Neural cell (in vitro differentiated cells): ENCODE measurements around the gene NFYC. TPM values are rescaled to one million over a fixed set of nuclear protein-coding genes. Genes with fewer than 3 reads are reported as not detected.

Experiments used
- H2AFZ ChIP-seq: fragments of 200-600, 300-800 bp; sonication (generic), shearing (Covaris generic); 2 replicates; pipeline ENCODE4 v1.6.0; 2014; ENCODE audit warnings: low read depth, mild to moderate bottlenecking, antibody characterized with exemption, low read length, moderate library complexity
- H3F3A ChIP-seq: fragments of 200-600 bp; shearing (Covaris generic); 2 replicates; pipeline ENCODE4 v1.6.1; 2016; ENCODE audit warnings: mild to moderate bottlenecking, moderate library complexity, mixed read lengths, antibody characterized with exemption, low read length; ENCODE audit not compliant: insufficient read depth, poor library complexity, severe bottlenecking
- H3K27ac ChIP-seq: fragments of 200-600, 300-800 bp; sonication (generic), shearing (Covaris generic); 2 replicates; pipeline ENCODE4 v1.5.1; 2014; ENCODE audit warnings: mild to moderate bottlenecking, low read length, moderate library complexity
- H3K27me3 ChIP-seq: fragments of 300-800, 200-600 bp; sonication (generic), shearing (Covaris generic); 2 replicates; pipeline ENCODE4 v1.6.0; 2014; ENCODE audit warnings: mild to moderate bottlenecking, low read depth, low read length, moderate library complexity; ENCODE audit not compliant: insufficient read depth
- H3K36me3 ChIP-seq: fragments of 300-800, 200-600 bp; sonication (generic), shearing (Covaris generic); 2 replicates; pipeline ENCODE4 v1.5.1; 2014; ENCODE audit warnings: mild to moderate bottlenecking, antibody characterized with exemption, low read length, moderate library complexity; ENCODE audit not compliant: insufficient read depth
- H3K4me2 ChIP-seq: fragments of 300-800, 200-600 bp; sonication (generic), shearing (Covaris generic); 2 replicates; pipeline ENCODE4 v1.6.0; 2014; ENCODE audit warnings: mild to moderate bottlenecking, low read length
- H3K4me3 ChIP-seq: fragments of 300-800, 200-600 bp; sonication (generic), shearing (Covaris generic); 2 replicates; pipeline ENCODE4 v1.5.1; 2014; ENCODE audit warnings: mild to moderate bottlenecking, low read length, moderate library complexity
- H3K79me2 ChIP-seq: fragments of 200-600 bp; shearing (Covaris generic); replicated peaks from 2 replicates; pipeline ENCODE4 v1.6.0; 2014; ENCODE audit warnings: mild to moderate bottlenecking, low read length, moderate library complexity; ENCODE audit not compliant: insufficient read depth
- H3K9ac ChIP-seq: fragments of 300-800, 200-600 bp; sonication (generic), shearing (Covaris generic); 2 replicates; pipeline ENCODE4 v1.6.1; 2016; ENCODE audit warnings: mild to moderate bottlenecking, low read length, mixed read lengths
- H3K9me2 ChIP-seq: fragments of 200-600 bp; shearing (Covaris generic); 2 replicates; pipeline ENCODE4 v1.6.1; 2016; ENCODE audit warnings: mild to moderate bottlenecking, low read length, mixed read lengths; ENCODE audit not compliant: insufficient read depth
- H3K9me3 ChIP-seq: fragments of 200-600, 300-800 bp; sonication (generic), shearing (Covaris generic); 2 replicates; pipeline ENCODE4 v1.6.1; 2016; ENCODE audit warnings: mild to moderate bottlenecking, mixed run types, low read length, moderate library complexity, mixed read lengths
- H4K20me1 ChIP-seq: fragments of 200-600 bp; shearing (Covaris generic); 2 replicates; pipeline ENCODE4 v1.6.1; 2016; ENCODE audit warnings: mild to moderate bottlenecking, mixed run types; ENCODE audit not compliant: insufficient read depth
- CTCF ChIP-seq: fragments of 450-650 bp; IDR thresholded peaks from 2 replicates; pipeline ENCODE4 v1.5.1; 2014; ENCODE audit warnings: antibody characterized with exemption, mild to moderate bottlenecking, moderate library complexity; ENCODE audit not compliant: poor library complexity, severe bottlenecking
- EP300 ChIP-seq: fragments of 450-650 bp; conservative IDR thresholded peaks from 2 replicates; pipeline ENCODE4 v1.6.1; 2014; ENCODE audit warnings: antibody characterized with exemption, mild to moderate bottlenecking, moderate library complexity; ENCODE audit not compliant: poor library complexity, severe bottlenecking
- EZH2 ChIP-seq: fragments of 200-600, 300-800 bp; shearing (Covaris generic), sonication (generic); IDR thresholded peaks from 2 replicates; pipeline ENCODE4 v1.6.1; 2014; ENCODE audit warnings: antibody characterized with exemption, low read length, borderline replicate concordance, mild to moderate bottlenecking; ENCODE audit not compliant: insufficient read depth, poor library complexity, severe bottlenecking
- MXI1 ChIP-seq: fragments of 450-650 bp; conservative IDR thresholded peaks from 2 replicates; pipeline ENCODE4 v1.6.1; 2014; ENCODE audit warnings: antibody characterized with exemption, mild to moderate bottlenecking; ENCODE audit not compliant: poor library complexity, severe bottlenecking
- POLR2AphosphoS5 ChIP-seq: IDR thresholded peaks from 2 replicates; pipeline ENCODE4 v1.6.1; 2012
- RAD21 ChIP-seq: fragments of 450-650 bp; conservative IDR thresholded peaks from 2 replicates; pipeline ENCODE4 v1.6.1; 2014; ENCODE audit warnings: antibody characterized with exemption, mild to moderate bottlenecking, moderate library complexity
- REST ChIP-seq: IDR thresholded peaks from 2 replicates; pipeline ENCODE4 v1.6.1; 2012; ENCODE audit warnings: borderline replicate concordance
- SMC3 ChIP-seq: fragments of 450-650 bp; conservative IDR thresholded peaks from 2 replicates; pipeline ENCODE4 v1.6.1; 2014; ENCODE audit warnings: antibody characterized with exemption, mild to moderate bottlenecking, moderate library complexity; ENCODE audit not compliant: poor library complexity
- TAF1 ChIP-seq: IDR thresholded peaks from 2 replicates; pipeline ENCODE4 v1.6.1; 2012; ENCODE audit warnings: low read depth
- polyA plus RNA-seq: library from polyadenylated mRNA; depleted of rRNA; stranded (reverse); fragments of >200 nt; gene quantifications from 2 replicates; pipeline ENCODE4 v1.2.3, GENCODE V29; 2014

Gene NFYC
- polyA plus RNA-seq, 1 donor from 2014 or later: 66.0 TPM

GRCh38 chr1:40808002-40808401 is 116.5 kb downstream of the NFYC start:
- no peaks in the 10 kb centered on the region for H3K27me3 ChIP-seq
- H3K9ac ChIP-seq: no peak overlapping the region
- no peaks in the 10 kb centered on the region for H3K79me2 ChIP-seq
- TF ChIP-seq TAF1: no peak
- no peak for TF ChIP-seq POLR2AphosphoS5
- no peak for TF ChIP-seq EP300
- no peak for TF ChIP-seq EZH2
- TF ChIP-seq MXI1: no peak
- TF ChIP-seq REST: no peak
- TF ChIP-seq SMC3: no peak
- no peak for TF ChIP-seq CTCF
- TF ChIP-seq RAD21: no peak
- H3K9me3 ChIP-seq: no peaks in the 10 kb centered on the region
- no peaks in the 10 kb centered on the region for H3F3A ChIP-seq
- no peak overlapping the region for H3K4me2 ChIP-seq
- no peak overlapping the region for H3K4me3 ChIP-seq
- no peaks in the 10 kb centered on the region for H3K9me2 ChIP-seq
- no peaks in the 10 kb centered on the region for H3K36me3 ChIP-seq
- no peak overlapping the region for H3K27ac ChIP-seq
- H2AFZ ChIP-seq: no peak overlapping the region
- H4K20me1 ChIP-seq: no peaks in the 10 kb centered on the region

- TF ChIP-seq POLR2AphosphoS5: no peak
- Histone ChIP-seq H3K36me3 (no peaks in the 10 kb centered on the region), H3K9me2 (no peaks in the 10 kb centered on the region), H3K79me2 (no peaks in the 10 kb centered on the region), H3K27me3 (no peaks in the 10 kb centered on the region), H3K9me3 (no peaks in the 10 kb centered on the region), H3K9ac (no peak overlapping the region), H3K4me2 (no peak overlapping the region), H2AFZ (no peak overlapping the region), H3F3A (no peaks in the 10 kb centered on the region), H3K4me3 (no peak overlapping the region), H4K20me1 (no peaks in the 10 kb centered on the region), H3K27ac (no peak overlapping the region)
Observed at GRCh38 chr1:40808444-40808843, 116.9 kb downstream of the NFYC start.

GRCh38 chr1:40808909-40809308 is 117.4 kb downstream of the NFYC start:
- no peaks in the 10 kb centered on the region for H3K27me3 ChIP-seq
- no peak overlapping the region for H3K9ac ChIP-seq
- no peaks in the 10 kb centered on the region for H3K9me2 ChIP-seq
- H3K36me3 ChIP-seq: no peaks in the 10 kb centered on the region
- no peaks in the 10 kb centered on the region for H3K9me3 ChIP-seq
- H3K79me2 ChIP-seq: no peaks in the 10 kb centered on the region
- no peak overlapping the region for H3K4me2 ChIP-seq
- H3K27ac ChIP-seq: no peak overlapping the region
- H4K20me1 ChIP-seq: no peaks in the 10 kb centered on the region
- H3K4me3 ChIP-seq: no peak overlapping the region
- no peaks in the 10 kb centered on the region for H3F3A ChIP-seq
- TF ChIP-seq RAD21: no peak
- H2AFZ ChIP-seq: no peak overlapping the region
